Esophagus squamous epithelium (tissue), 5 donors: ENCODE results near the gene MAGI1. TPM values are rescaled to one million over a fixed set of nuclear protein-coding genes. Genes with fewer than 3 reads are reported as not detected.

Experiments used
- DNase-seq: peaks from one replicate; lab custom pipeline; 2025; lab: John Stamatoyannopoulos, UW
- H3K27ac ChIP-seq, 4 donors: fragments of 200-600 bp; sonication (generic); one replicate each; pipeline ENCODE4 v1.5.1; 2016 to 2019; ENCODE audit warnings: mild to moderate bottlenecking in 1 of 4
- H3K27me3 ChIP-seq, 4 donors: fragments of 200-600 bp; sonication (generic); 1 replicate in 3 of 4; 2 replicates in 1 of 4; pipeline versions ENCODE4 v1.5.1 to v1.6.0; 2017 to 2021; ENCODE audit warnings: antibody characterized with exemption in 1 of 4
- H3K36me3 ChIP-seq, 3 donors: fragments of 200-600 bp; sonication (generic); one replicate each; pipeline ENCODE4 v1.5.1; 2016 to 2019
- H3K4me1 ChIP-seq, 3 donors: fragments of 200-600 bp; sonication (generic); one replicate each; pipeline ENCODE4 v1.5.1; 2017 to 2019
- H3K4me3 ChIP-seq, 4 donors: fragments of 200-600 bp; sonication (generic); 1 replicate in 3 of 4; 2 replicates in 1 of 4; pipeline ENCODE4 v1.5.1; 2016 to 2019; ENCODE audit warnings: mild to moderate bottlenecking in 2 of 4, moderate library complexity in 1 of 4
- H3K9me3 ChIP-seq, 3 donors: fragments of 200-600 bp; sonication (generic); one replicate each; pipeline ENCODE4 v1.5.1; 2016 to 2019
- CTCF ChIP-seq, 6 experiments: fragments of 450-650 bp in 4 of 6; fragments of 200-600 bp in 2 of 6; sonication (generic) in 2 of 6; IDR thresholded peaks; one replicate each; pipeline ENCODE4 v1.5.1; 2016 to 2019; ENCODE audit warnings: antibody characterized with exemption in 6 of 6, mild to moderate bottlenecking in 4 of 6, moderate library complexity in 4 of 6
- POLR2A ChIP-seq, 4 donors: fragments of 450-650 bp; IDR thresholded peaks; one replicate each; pipeline ENCODE4 v1.6.1; 2017; ENCODE audit warnings: antibody characterized with exemption in 4 of 4, mild to moderate bottlenecking in 4 of 4, moderate library complexity in 3 of 4
- WGBS, 2 donors: methylation state at CpG; one replicate each; pipeline ENCODE4 v1.1.5; 2018; 5-methylcytosine and 5-hydroxymethylcytosine counted together
- intact Hi-C: fragments of 100-400 bp; cut with DNase I; formaldehyde crosslinking; loops from one replicate; pipeline ENCODE4 v1.15.0; 2022
- total RNA-seq, 4 donors: library from RNA; depleted of rRNA; stranded (reverse); fragments of >200 nt; gene quantifications; one replicate each; pipeline ENCODE4 v1.1.0, GENCODE V29; 2016
- donor health status: DM: yes; HTN: yes; CAD: no.

The MAGI1 gene
- total RNA-seq, 4 donors from 2014 or later, result 12.0 to 28.2 (median 21.1) TPM

GRCh38 chr3:65873869-65874268 lies 164.8 kb downstream of the MAGI1 start:
- DNase-seq, result no peak
- TF ChIP-seq CTCF (IDR thresholded peaks at IDR 0.05) (no peak), POLR2A (IDR thresholded peaks at IDR 0.05) (no peak)
- H3K9me3 ChIP-seq, result no peaks in the 10 kb centered on the region
- H3K4me3 ChIP-seq, result no peak overlapping the region
- 84 to 94% methylated on average over 3 of the region's 3 CpGs for WGBS, 2 donors
- intact Hi-C loops, result no loop called here
- H3K36me3 ChIP-seq, result no peaks in the 10 kb centered on the region
- no peak overlapping the region for H3K27ac ChIP-seq
- no peaks in the 10 kb centered on the region for H3K27me3 ChIP-seq
- H3K4me1 ChIP-seq, result peaks cover 0 to 32% (median 0%) of the 10 kb centered on the region in 3 donors

- Histone ChIP-seq H3K27me3 (no peaks in the 10 kb centered on the region), H3K4me1 (peaks cover 0 to 32% (median 0%) of the 10 kb centered on the region in 3 donors), H3K27ac (no peak overlapping the region), H3K9me3 (no peaks in the 10 kb centered on the region), H3K4me3 (no peak overlapping the region), H3K36me3 (no peaks in the 10 kb centered on the region)
- no peak for DNase-seq
- intact Hi-C loops, result no loop called here
- TF ChIP-seq CTCF (IDR thresholded peaks at IDR 0.05) (no peak), POLR2A (IDR thresholded peaks at IDR 0.05) (no peak)
- 88 to 89% methylated on average over 6 of the region's 6 CpGs for WGBS, 2 donors
Observed at GRCh38 chr3:65873028-65873427, 165.7 kb downstream of the MAGI1 start.

- WGBS, 2 donors, result 52 to 60% methylated on average over 6 of the region's 6 CpGs
- no peaks in the 10 kb centered on the region for H3K36me3 ChIP-seq
- no peak overlapping the region for H3K4me3 ChIP-seq
- H3K27ac ChIP-seq, result peak overlapping the region in 1 of 4 donors; percentile 18
- TF ChIP-seq CTCF (IDR thresholded peaks at IDR 0.05) (no peak), POLR2A (IDR thresholded peaks at IDR 0.05) (no peak)
- no peaks in the 10 kb centered on the region for H3K9me3 ChIP-seq
- intact Hi-C loops, result no loop called here
- no peak for DNase-seq
- peaks cover 0 to 28% (median 0%) of the 10 kb centered on the region in 3 donors for H3K4me1 ChIP-seq
- no peaks in the 10 kb centered on the region for H3K27me3 ChIP-seq
Observed at GRCh38 chr3:65871305-65872141, 167.2 kb downstream of the MAGI1 start.

- WGBS, 2 donors, result 89 to 91% methylated on average over 9 of the region's 9 CpGs
- TF ChIP-seq POLR2A (IDR thresholded peaks at IDR 0.05) (no peak), CTCF (IDR thresholded peaks at IDR 0.05) (no peak)
- no peaks in the 10 kb centered on the region for H3K36me3 ChIP-seq
- no peaks in the 10 kb centered on the region for H3K27me3 ChIP-seq
- H3K4me1 ChIP-seq, result peaks cover 0 to 17% (median 0%) of the 10 kb centered on the region in 3 donors
- intact Hi-C loops, result no loop called here
- H3K27ac ChIP-seq, result no peak overlapping the region
- no peak for DNase-seq
- H3K4me3 ChIP-seq, result no peak overlapping the region
- H3K9me3 ChIP-seq, result no peaks in the 10 kb centered on the region
Observed at GRCh38 chr3:65869798-65870197, 168.9 kb downstream of the MAGI1 start.

GRCh38 chr3:65867463-65868210 lies 171.1 kb downstream of the MAGI1 start:
- Histone ChIP-seq H3K27me3 (no peaks in the 10 kb centered on the region), H3K4me1 (peaks cover 0 to 19% (median 0%) of the 10 kb centered on the region in 3 donors), H3K27ac (no peak overlapping the region), H3K9me3 (no peaks in the 10 kb centered on the region), H3K4me3 (no peak overlapping the region), H3K36me3 (no peaks in the 10 kb centered on the region)
- intact Hi-C loops, result no loop called here
- no peak for TF ChIP-seq CTCF (IDR thresholded peaks at IDR 0.05)
- TF ChIP-seq POLR2A (IDR thresholded peaks at IDR 0.05), result no peak
- 85 to 89% methylated on average over 6 of the region's 9 CpGs for WGBS, 2 donors
- DNase-seq, result no peak
